Islet of Langerhans (tissue), 1 donor: ENCODE measurements around the gene CCDC27.

Experiments used
- FAIRE-seq: peaks from one replicate; lab custom pipeline; 2011; peaks lifted over from hg19 to GRCh38; lab: Jason Lieb, UNC

The CCDC27 gene

GRCh38 chr1:3752400-3752945 is at the start of gene CCDC27:
TSS of gene CCDC27 (plus strand) at chr1:3752450. CDS start at chr1:3752482, 32 bp downstream.
- no peak for FAIRE-seq

DNA sequence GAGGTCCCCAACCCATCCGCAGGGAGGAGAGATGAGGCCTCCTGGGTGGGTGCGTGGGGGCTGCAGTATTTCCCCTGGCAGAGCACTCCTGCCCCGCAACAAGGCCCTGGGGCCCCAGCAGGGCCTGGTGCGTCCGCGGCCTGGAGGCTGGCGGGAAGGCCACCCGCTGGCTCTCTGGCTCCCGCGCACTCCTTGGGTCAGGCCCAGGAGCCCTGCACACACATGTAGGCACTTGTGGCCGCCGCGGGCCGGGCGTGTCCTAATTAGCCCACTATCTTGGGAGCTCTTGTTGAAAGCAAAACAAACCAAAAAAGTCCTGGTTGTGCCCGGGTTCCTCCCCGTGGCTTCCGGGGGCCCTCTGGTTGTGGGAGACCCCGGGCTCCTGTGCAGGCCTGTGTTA is 49.7 kb upstream of the CCDC27 start:
- FAIRE-seq: no peak

- no peak for FAIRE-seq
Measured at GRCh38 chr1:3702990-3703728, 49.1 kb upstream of the CCDC27 start.

DNA sequence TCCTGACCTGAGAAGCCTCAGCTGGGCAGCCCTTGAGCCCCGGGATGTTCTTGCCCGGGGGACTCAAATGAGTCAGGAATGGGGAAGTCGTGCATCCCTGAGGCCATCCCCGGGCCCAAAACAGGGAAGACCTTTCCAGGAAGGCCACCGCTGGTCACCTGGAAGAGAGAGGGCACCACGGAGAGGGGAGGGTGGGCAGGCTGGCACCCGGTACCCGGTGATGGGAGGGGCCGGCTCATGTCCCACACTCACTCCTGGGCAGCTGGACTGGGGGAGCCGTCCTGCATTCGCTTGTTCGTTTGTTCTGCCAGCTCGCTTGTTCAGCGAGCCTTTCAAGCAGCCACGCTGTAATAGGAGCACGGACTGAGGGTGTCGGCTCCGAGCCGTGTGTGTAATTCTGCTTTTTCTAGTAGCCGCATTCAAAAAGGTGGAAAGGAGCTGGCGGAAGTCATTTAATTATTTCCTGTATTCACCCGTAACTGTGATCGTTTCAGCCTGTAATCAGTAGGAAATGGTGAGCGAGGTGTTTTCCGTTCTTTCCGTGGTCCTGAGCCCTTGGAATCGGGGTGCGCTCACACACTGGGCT is 48.4 kb upstream of the CCDC27 start:
- FAIRE-seq: no peak

DNA sequence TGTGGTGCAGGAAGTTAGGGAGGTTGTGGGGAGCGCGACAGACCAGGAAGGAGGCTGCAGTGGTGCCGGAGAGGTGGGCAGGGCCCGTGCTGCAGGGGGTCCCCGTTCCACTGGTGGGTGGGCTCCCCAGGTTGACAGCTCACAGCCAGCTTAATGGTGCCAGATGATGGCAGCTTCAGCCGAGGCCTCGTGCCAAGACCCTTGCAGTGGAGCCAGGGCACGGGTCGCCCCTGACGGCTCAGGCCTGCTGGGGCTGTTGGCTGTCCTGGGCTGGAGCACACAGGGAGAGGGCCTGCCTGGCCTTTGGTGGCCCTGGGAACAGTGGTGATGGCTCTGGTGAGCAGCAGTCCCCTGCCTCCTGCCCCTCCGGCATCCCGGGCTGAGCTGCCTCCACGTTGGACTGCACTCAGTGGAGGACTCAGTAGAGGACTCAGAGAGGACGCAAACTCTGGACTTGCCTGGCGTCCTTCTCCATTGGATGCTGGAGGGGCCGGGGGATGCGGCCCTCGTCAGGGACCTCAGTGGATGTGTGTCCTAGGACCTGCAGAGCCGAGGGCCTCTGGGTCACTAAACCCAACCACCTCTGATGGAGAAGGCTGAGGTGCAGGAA is 46.8 kb upstream of the CCDC27 start:
- no peak for FAIRE-seq

- FAIRE-seq: no peak
Measured at GRCh38 chr1:3706651-3707297, 45.5 kb upstream of the CCDC27 start.

DNA sequence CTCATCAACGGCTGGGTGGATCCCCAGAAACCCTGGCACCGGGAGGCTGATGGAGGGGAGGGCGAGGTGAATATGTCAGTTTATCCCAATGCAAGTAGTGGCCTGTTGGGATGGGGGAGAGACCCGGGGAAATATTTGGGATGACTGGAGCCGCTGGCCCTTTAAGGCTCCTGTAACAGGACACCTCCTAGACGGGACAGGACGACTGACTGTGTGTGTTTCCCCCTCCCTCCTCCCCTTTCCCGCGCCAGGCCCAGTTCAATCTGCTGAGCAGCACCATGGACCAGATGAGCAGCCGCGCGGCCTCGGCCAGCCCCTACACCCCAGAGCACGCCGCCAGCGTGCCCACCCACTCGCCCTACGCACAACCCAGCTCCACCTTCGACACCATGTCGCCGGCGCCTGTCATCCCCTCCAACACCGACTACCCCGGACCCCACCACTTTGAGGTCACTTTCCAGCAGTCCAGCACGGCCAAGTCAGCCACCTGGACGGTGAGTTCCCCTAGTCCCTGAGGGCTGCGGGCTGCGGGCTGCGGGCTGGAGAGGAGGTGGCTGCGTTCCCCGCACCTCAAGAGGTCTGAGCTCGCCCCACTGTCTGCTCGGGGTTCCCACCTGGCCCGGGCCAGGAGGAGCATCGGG is 44.8 kb upstream of the CCDC27 start:
- no peak for FAIRE-seq

DNA sequence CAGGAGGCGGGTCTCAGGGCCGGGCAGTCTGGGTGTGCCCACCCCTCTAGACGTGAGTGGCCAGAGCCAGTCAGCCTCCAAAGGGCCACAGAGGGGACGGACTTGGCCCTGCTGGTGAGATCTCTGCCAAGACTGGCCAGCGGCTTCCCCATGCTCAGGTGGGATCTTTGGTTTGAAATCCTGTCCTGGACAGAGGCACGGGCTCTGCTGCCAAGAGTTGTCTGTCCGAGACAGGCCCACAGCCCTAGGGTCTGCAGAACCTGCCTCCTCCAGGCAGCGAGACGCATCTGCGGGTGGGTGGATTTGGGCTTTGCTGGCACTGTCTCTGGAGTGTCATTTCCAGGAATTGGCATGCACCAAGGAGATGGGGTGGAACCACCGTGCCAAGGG is 44.3 kb upstream of the CCDC27 start:
- no peak for FAIRE-seq

DNA sequence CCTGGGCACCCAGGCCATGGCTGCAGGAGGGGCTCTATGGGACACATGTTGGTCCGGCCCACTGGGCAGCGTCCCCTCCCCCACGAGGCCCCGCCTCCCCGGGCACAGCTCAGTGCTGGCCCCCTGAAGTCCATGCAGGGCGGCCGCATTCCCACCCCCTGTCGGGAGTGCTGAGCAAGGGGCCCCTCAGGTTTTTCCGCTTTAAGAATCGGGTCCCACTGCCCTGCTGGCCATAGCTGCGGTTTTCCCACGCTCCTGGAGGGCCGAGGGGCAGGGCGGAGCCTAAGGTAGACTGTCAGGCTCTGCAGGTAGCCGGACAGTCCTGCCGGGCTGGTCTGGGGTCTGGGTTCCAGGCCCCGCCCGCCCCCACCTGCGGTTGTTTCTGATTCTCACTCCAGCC is 43.5 kb upstream of the CCDC27 start:
- no peak for FAIRE-seq

- FAIRE-seq: no peak
Measured at GRCh38 chr1:3710251-3710650, 42.0 kb upstream of the CCDC27 start.

DNA sequence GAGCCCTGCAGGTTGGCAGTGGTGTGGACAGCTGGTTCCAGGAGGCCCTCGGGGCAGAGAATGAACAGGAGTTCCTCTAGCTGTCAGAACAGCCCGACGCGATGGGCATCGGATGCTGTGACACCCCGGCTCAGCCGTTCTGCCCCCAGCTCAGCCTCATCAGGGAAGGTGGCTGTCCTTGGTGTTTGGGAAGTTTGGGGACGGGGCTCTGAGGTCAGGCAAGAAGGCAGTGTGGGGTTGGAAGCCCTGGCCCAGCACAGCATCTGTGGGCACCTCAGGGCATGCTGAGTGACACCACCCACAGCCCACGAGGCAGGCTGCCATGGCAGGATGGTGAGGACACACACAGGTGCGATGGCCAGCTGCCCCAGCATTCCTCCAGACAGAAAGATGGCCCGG is 40.9 kb upstream of the CCDC27 start:
- FAIRE-seq: no peak

DNA sequence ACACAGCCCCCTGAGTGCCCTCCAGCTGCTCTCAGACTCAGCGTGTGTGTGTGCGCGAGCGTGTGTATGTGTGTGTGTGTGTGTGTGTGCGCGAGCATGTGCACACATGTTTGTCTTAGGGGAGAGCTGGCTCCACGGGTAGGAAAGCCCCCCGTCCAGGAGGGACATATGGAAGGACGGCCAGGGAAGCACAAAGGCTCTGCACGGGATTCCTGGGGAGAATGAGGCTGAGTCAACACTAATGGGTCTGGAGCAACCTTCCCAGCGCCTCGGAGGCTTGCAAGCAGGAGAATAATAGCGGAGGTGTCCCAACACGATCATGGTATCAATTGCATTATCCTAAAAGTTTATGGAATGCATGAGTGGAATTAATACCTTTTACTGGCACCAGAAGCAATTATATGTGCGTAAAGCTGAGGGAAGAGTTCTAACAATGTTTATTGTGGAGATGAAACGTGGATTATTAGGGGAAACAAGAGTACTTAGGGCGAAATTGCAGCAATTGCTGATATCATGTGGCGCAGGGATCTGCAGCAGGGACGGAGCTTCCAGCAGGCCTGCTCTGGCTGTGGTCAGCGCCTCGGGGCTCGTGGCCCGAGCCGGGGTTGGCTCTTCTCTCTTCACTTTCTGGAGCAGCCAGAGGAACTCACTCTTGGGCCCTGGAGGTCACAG is 40.3 kb upstream of the CCDC27 start:
- no peak for FAIRE-seq

DNA sequence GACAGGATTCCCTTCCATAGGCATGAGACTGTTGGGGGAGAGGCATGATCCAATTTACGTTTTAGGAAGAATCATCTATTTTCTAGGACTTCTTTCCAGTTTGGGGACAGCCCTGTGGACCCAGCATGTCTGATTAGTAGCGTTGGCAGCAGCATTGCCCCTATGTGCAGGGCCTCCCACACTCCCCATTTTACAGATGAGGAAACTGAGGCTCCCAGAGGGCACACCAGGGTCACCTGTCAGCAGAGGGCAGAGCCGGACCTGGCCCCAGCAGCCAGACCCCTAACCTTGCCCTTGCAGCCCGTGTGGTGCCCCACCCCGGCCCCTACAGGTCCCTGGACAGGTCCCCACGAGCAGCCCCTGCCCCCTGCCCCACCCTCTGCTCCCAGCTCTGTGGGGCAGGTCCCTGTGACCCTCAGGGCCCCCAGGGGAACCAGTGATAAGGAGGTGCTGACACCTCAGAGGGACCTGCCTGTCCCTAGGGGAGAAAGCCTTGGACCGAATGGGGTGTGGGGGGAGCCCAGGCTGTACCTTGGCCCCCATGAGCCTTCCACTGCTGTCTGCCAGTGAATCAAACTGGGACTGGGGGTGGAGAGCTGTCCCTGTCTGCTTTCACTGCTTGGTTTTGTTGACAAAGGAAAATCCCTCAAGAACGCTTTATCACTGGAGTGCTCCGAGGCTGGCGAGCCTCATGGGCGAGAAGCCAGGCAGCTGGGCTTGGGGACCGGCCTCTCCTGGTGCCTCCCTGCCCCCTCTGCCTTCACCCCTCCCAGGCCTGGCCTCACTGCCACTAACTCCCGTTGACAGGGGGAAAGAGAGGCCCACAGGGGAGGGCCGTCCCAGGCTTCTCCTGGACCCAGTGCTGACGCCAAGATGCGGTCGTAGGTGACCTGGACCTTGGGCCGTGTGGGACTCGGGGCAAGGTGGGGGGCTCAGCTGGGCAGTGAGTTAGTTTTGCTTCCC is 39.4 kb upstream of the CCDC27 start:
- FAIRE-seq: no peak

DNA sequence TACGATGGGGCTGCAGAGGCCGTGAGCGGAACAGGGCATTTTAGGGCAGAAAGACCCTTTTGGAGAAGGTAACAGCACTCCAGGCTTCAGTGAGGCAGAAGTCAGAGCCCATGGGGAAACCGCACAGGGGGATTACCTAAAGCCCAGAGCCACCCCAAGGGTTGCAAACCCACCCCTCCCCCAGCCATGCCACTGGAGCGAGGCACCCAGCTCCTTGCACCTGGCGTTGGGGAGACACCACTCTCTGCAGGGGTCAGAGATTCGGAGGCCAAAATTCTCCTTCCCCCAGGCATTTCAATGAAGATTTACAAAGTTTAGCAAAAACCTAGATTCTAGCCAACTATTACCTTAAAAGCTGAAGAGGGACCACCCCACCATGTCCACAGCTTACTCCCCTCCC is 38.4 kb upstream of the CCDC27 start:
- FAIRE-seq: no peak

DNA sequence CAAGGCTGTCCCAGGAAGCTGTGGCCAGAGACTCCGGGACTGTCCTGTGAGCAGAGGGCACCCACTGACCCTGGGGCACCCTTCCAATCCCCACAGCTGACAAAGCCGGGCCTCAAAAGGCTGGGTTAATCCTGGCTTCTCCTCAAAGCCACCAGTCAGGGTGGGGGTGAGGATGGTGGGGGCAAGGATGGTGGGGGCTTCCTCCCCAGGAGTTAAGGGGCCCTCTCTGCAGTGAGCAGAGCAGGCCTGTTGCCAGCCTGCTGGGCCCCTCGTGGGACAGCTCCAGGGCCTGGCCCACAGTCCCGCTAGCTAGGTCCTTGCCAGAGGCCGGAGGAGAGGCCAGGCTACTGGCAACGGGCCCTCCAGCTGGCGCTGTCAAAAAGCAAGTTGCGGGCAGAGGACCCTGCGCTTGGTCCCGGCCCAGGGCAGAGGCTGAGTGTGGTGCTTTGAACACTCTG is 37.9 kb upstream of the CCDC27 start:
- no peak for FAIRE-seq

- no peak for FAIRE-seq
Measured at GRCh38 chr1:3714814-3715213, 37.4 kb upstream of the CCDC27 start.

GRCh38 chr1:3716351-3716750 is 35.9 kb upstream of the CCDC27 start:
- no peak for FAIRE-seq

DNA sequence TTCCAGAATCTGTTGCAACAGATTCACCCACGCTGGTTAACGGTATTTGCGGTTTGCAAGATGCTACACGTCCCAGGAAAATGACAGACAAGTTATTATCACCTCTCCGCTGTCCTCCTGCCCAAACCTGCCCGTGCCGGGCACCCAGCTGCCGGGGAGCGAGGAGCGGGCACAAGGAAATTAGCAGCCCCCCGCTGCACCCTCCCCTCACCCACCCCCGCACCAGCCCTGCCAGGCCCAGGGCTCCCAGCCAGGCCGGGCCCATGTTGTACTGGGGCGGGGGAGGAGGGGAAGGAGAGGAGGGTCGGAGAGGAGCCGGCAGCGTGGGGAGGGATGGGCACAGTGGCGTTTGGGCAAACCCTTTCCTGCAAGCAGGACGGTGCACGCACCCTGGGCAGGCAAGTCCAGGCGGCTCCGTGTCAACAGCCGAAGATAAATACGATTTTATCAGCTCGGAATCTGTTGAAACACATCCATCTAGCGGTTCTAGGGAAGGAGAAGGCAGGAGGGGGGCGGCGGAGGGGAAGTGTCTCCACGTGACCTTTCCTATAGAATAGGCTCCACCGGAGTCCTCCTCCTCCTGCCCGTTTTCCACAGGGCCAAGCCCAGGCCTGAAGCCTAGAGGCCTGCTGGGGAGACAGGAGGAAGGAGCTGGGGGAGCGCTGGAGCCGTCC is 35.1 kb upstream of the CCDC27 start:
- no peak for FAIRE-seq

DNA sequence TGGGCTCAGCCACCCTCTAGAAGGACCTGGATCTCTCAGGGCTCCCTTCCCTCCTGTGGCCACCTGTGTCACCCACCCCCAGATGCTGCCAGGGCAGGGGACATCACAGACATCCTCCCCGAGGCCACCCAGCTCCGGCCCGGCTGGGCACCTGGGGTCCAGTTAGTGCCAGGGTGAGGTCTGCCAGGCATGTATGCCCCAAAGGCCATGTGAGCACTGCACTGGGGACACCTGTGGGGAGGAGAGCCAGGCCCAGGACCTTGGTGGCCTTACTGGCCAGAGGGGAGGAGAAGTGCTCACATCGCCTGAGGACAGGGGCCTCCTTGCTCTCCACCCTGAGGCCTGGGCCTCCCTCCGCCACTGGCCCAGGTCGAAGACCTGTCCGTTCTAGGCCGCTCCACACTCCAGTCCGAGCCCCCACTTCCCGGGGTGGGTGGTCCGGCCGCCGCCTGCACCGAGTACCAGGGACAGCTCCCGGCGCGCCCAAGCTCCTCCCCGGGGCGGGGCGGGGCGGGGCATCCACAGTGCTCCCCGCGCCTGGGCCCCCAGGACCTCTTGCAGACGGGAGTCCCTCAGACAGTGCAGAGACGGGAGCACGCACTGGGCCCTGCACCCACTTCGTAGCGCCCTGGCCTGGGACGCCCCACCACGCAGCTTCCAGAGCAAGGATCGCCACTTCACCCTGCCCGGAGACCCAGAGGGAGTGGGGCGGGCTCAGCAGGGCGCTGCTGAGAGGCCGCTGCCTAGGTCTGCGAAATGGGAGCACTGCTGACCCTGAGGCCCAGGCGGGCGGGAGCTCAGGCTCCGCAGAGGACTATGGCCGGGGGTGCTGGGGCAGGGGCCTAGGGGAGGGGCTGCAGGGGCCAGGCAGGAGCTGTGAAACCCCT is 34.3 kb upstream of the CCDC27 start:
- FAIRE-seq: no peak
